Small intestine (tissue), 7 donors: ENCODE results near the gene MYO16. TPM values are rescaled to one million over a fixed set of nuclear protein-coding genes. Genes with fewer than 3 reads are reported as not detected.

Source experiments
- DNase-seq, 2 donors: peaks; one replicate each; pipeline versions ENCODE4 v3.0.0 to v3.0.0-alpha.2; 2013
- FAIRE-seq: peaks from 2 replicates; lab custom pipeline; 2012; peaks lifted over from hg19 to GRCh38; lab: Jason Lieb, UNC
- H3K27ac ChIP-seq, 3 donors: one replicate each; pipeline ENCODE4 v1.5.1; 2013; ENCODE audit warnings: low read length in 2 of 3, mild to moderate bottlenecking in 2 of 3, control low read depth in 1 of 3, inconsistent platforms in 1 of 3, low read depth in 1 of 3, moderate library complexity in 1 of 3
- H3K27me3 ChIP-seq, 3 donors: one replicate each; pipeline ENCODE4 v1.6.1; 2013; ENCODE audit warnings: low read length in 3 of 3, inconsistent platforms in 1 of 3; ENCODE audit not compliant: control insufficient read depth in 3 of 3, insufficient read depth in 3 of 3
- H3K36me3 ChIP-seq, 3 donors: one replicate each; pipeline ENCODE4 v1.6.1; 2013; ENCODE audit warnings: low read length in 3 of 3, inconsistent platforms in 1 of 3, low read depth in 1 of 3, mild to moderate bottlenecking in 1 of 3, moderate library complexity in 1 of 3; ENCODE audit not compliant: control insufficient read depth in 3 of 3, insufficient read depth in 2 of 3
- H3K4me1 ChIP-seq, 3 donors: one replicate each; pipeline ENCODE4 v1.6.1; 2013; ENCODE audit warnings: low read length in 2 of 3, inconsistent platforms in 1 of 3, low read depth in 1 of 3, mild to moderate bottlenecking in 1 of 3, moderate library complexity in 1 of 3; ENCODE audit not compliant: control insufficient read depth in 3 of 3, insufficient read depth in 2 of 3
- H3K4me3 ChIP-seq, 3 donors: one replicate each; pipeline ENCODE4 v1.5.1; 2013; ENCODE audit warnings: low read length in 3 of 3, control low read depth in 1 of 3, inconsistent platforms in 1 of 3, low read depth in 1 of 3, mild to moderate bottlenecking in 1 of 3, moderate library complexity in 1 of 3
- H3K9me3 ChIP-seq, 2 donors: one replicate each; pipeline ENCODE4 v1.6.1; 2013; ENCODE audit warnings: low read depth in 1 of 2, low read length in 1 of 2; ENCODE audit not compliant: control insufficient read depth in 2 of 2, insufficient read depth in 1 of 2
- WGBS, 3 donors: extraction: QIAGEN DNeasy Blood & Tissue Kit; methylation state at CpG; one replicate each; pipeline ENCODE4 v1.1.7; 2013; 5-methylcytosine and 5-hydroxymethylcytosine counted together
- polyA plus RNA-seq, 4 donors: library from polyadenylated mRNA; stranded (reverse) in 3 of 4; unstranded in 1 of 4; fragments of 200-250 nt in 3 of 4; fragments of 120-200 nt in 1 of 4; gene quantifications; one replicate each; pipeline versions ENCODE4 v1.2.1 to v1.2.3, GENCODE V29; 2013
- donor health status: healthy with polysubstance abuse.
- donor health status: control.
- donor health status: control.
- donor health status: Bipolar disorder and iron deficiency.
- donor health status: healthy.

MYO16 gene
- polyA plus RNA-seq, 4 donors: 0.03 to 0.21 TPM; not detected in 2

DNA sequence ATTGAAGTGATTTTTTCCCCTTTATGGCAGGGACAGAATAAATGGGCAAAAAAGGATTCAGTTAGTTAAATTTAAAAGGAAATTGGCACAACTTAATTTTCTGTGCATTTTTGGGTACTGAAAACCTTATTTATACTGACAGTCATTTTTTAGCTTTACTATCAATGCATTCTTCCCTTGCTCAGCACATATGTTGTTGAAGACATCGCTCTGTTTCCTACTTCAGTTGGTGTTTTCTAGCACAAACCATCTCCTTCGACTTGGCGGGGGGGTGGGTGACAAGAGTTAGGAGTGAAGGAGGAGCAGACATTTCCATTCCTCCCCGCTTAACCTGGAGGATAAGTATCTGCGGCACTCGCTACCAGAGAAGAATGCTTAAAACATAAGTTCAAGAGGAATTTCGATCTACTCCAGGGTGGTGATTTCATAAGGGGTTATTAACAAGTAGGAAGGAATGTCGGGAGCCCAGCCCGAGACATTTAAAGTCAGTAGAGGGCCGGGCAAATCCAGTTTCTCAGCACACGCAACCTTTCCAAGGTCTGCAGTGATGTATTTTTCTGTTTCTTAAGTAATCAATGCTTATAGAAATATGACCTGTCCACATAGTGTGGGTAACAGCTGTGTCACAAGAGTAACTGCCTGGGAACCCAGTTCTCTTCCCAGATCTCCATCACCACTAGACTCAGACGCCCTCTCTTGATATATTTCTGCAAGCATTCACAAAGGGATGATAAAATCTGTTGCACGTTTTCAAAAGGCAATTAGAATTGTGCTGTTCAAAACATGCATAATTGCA is 525.8 kb downstream of the MYO16 start:
- no peak overlapping the region for H3K4me3 ChIP-seq
- H3K27ac ChIP-seq: no peak overlapping the region
- FAIRE-seq (no peak), DNase-seq (no peak)
- peaks cover 0 to 10% (median 0%) of the 10 kb centered on the region in 3 donors for H3K27me3 ChIP-seq
- no peaks in the 10 kb centered on the region for H3K36me3 ChIP-seq
- no peaks in the 10 kb centered on the region for H3K4me1 ChIP-seq
- 80 to 83% (median 82%) methylated on average over 13 of the region's 13 CpGs for WGBS, 3 donors
- no peaks in the 10 kb centered on the region for H3K9me3 ChIP-seq

GRCh38 chr13:109156181-109156935 is 526.9 kb downstream of the MYO16 start:
- Histone ChIP-seq H3K4me1 (no peaks in the 10 kb centered on the region), H3K27me3 (peaks cover 0 to 10% (median 0%) of the 10 kb centered on the region in 3 donors), H3K27ac (peak overlapping the region in 1 of 3 donors; percentile 22), H3K4me3 (no peak overlapping the region), H3K9me3 (no peaks in the 10 kb centered on the region), H3K36me3 (no peaks in the 10 kb centered on the region)
- DNase-seq (no peak), FAIRE-seq (no peak)
- WGBS, 3 donors: 65 to 74% (median 74%) methylated on average over 16 of the region's 16 CpGs

GRCh38 chr13:109157275-109157674 is 527.9 kb downstream of the MYO16 start:
- H3K4me3 ChIP-seq: no peak overlapping the region
- H3K9me3 ChIP-seq: no peaks in the 10 kb centered on the region
- DNase-seq: no peak
- no peak overlapping the region for H3K27ac ChIP-seq
- FAIRE-seq: no peak
- H3K36me3 ChIP-seq: no peaks in the 10 kb centered on the region
- H3K4me1 ChIP-seq: no peaks in the 10 kb centered on the region
- WGBS, 3 donors: 30 to 65% (median 53%) methylated on average over 5 of the region's 5 CpGs
- H3K27me3 ChIP-seq: peaks cover 0 to 10% (median 0%) of the 10 kb centered on the region in 3 donors

DNA sequence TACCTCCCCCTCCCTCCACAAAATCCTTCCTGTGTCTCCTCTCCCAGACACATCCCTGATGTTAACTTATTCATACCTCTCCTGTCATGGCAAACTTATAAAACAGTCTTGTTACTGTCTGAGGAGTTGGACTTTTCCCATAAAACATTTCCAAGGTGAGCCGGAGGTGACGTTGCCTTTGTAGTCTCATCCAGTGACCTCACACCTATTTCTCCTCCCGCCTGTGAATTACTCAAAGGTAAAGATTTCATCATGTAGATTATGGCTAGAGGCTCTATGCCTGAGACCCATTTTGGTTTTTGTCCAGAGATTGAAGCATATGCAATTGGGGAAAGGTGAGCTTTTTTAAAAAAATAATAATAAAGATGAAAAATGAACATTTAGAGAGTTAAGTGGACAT is 529.0 kb downstream of the MYO16 start:
- H3K9me3 ChIP-seq: no peaks in the 10 kb centered on the region
- DNase-seq: no peak
- 58 to 85% (median 62%) methylated on average over 3 of the region's 3 CpGs for WGBS, 3 donors
- FAIRE-seq: no peak
- no peak overlapping the region for H3K4me3 ChIP-seq
- H3K27ac ChIP-seq: no peak overlapping the region
- peaks cover 0 to 10% (median 0%) of the 10 kb centered on the region in 3 donors for H3K27me3 ChIP-seq
- H3K36me3 ChIP-seq: no peaks in the 10 kb centered on the region
- no peaks in the 10 kb centered on the region for H3K4me1 ChIP-seq

DNA sequence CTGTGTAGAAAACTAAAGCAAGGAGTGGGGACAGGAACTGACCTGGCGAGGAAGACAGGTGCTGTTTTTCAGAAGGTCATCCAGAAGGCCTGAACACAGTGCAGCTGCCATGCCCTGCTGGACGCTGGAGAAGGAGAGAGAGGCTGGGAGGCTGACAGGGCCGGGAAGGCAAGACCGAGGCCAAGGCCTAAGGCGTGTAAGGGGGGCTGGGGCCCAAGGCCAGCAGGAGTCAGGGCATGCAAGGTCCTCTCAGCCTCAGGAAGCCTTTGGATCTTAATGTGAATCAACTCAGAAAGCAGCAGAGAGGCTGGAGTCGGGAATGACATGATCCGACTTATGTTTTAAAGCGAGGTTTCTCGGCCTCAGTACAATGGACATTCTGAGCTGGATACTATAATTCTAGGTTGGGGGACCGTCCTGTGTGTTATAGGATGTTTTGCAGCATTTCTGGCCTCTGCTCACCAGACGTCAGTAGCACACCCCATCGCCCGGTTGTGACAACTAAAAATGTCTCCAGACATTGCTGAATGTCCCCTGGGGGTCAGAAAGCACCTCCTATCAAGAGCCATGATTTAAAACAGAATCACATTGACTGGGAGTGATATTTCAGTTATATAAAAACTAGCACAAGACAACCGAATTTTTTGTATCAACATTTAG is 530.4 kb downstream of the MYO16 start:
- no peak overlapping the region for H3K4me3 ChIP-seq
- no peak overlapping the region for H3K27ac ChIP-seq
- H3K9me3 ChIP-seq: no peaks in the 10 kb centered on the region
- H3K36me3 ChIP-seq: no peaks in the 10 kb centered on the region
- H3K4me1 ChIP-seq: no peaks in the 10 kb centered on the region
- H3K27me3 ChIP-seq: peaks cover 0 to 10% (median 0%) of the 10 kb centered on the region in 3 donors
- WGBS, 3 donors: 81 to 85% (median 81%) methylated on average over 14 of the region's 14 CpGs
- FAIRE-seq (no peak), DNase-seq (no peak)

DNA sequence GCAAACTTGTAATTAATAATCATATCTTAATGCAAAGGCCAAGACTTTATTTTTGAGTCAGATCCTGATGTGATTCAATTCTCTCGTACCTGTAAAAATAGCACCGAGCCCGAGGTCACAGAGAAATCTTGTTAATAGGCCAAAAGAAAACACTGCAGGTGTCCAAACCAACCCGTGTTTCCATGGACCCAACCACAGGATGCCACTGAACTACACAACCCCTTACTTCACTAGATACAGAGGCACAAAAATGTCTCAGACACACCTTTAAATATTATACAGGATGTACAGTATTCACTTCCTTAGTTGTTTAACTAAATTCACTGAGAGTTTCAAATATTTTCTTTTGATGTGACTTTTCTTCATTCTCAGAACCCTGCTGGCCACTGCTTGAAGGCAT is 530.9 kb downstream of the MYO16 start:
- DNase-seq (no peak), FAIRE-seq (no peak)
- Histone ChIP-seq H3K4me3 (no peak overlapping the region), H3K36me3 (no peaks in the 10 kb centered on the region), H3K4me1 (no peaks in the 10 kb centered on the region), H3K9me3 (no peaks in the 10 kb centered on the region), H3K27me3 (peaks cover 0 to 10% (median 0%) of the 10 kb centered on the region in 3 donors), H3K27ac (no peak overlapping the region)
- 66 to 87% (median 73%) methylated on average over 4 of the region's 4 CpGs for WGBS, 3 donors

DNA sequence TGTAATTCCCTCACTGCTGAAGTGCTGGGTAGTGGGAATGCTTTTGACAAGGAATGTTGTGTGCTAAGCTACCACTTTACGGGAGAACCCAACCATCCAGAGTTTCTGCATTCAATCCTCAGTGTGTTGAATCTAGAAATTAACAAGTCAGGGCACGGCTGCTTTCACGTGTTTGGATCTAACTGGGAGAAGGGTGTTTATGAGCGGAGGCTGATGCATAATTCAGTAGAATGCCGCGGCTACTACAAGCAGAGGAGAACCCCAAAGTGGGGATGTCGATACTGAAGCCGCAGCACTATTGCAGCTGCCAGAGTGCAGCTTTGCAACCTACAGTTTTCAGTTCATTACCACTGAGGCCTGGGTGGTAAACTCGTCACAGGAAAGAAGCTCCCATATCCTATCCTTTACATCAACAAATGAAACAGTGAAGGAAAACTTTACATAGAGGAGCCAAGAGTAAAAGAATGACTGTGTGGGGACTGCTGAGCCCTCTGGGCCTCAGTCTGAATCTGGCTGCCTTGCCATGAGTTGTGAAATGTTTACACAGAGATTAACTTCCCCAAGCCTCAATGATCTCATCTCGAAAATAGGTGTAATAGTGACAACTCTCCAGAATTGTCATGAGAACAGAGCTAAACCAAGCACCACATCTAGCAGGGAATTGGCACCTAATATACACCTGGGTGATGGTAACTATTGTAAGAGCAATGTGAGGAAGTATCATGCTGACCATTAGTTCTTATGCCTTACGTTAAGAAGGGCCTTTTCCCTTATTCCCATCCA is 531.7 kb downstream of the MYO16 start:
- H3K4me3 ChIP-seq: no peak overlapping the region
- H3K27me3 ChIP-seq: peaks cover 0 to 8% (median 0%) of the 10 kb centered on the region in 3 donors
- no peaks in the 10 kb centered on the region for H3K9me3 ChIP-seq
- FAIRE-seq (no peak), DNase-seq (no peak)
- H3K27ac ChIP-seq: no peak overlapping the region
- 75 to 86% (median 84%) methylated on average over 11 of the region's 11 CpGs for WGBS, 3 donors
- no peaks in the 10 kb centered on the region for H3K36me3 ChIP-seq
- no peaks in the 10 kb centered on the region for H3K4me1 ChIP-seq
